Type B pancreatic cell (in vitro differentiated cells): ENCODE data around the gene SEMA5A. TPM values are rescaled to one million over a fixed set of nuclear protein-coding genes. Genes with fewer than 3 reads are reported as not detected.

Source experiments
- DNase-seq: peaks from one replicate; pipeline ENCODE4 v3.0.0; 2021; ENCODE audit warnings: mixed read lengths; ENCODE audit not compliant: unreplicated experiment; ENCODE audit errors: extremely low spot score
- H3K27ac Mint-ChIP-seq: 2 replicates; pipeline ENCODE4 v1.8.0; 2021; ENCODE audit warnings: mild to moderate bottlenecking, mixed read lengths
- H3K27me3 Mint-ChIP-seq: 2 replicates; pipeline ENCODE4 v1.8.0; 2021; ENCODE audit warnings: mixed read lengths
- H3K36me3 Mint-ChIP-seq: 2 replicates; pipeline ENCODE4 v1.8.0; 2021; ENCODE audit warnings: mixed read lengths
- H3K4me1 Mint-ChIP-seq: one replicate; pipeline ENCODE4 v1.8.0; 2021; ENCODE audit warnings: mixed read lengths; ENCODE audit not compliant: unreplicated experiment
- H3K4me3 Mint-ChIP-seq: 2 replicates; pipeline ENCODE4 v1.8.0; 2021; ENCODE audit warnings: mild to moderate bottlenecking, mixed read lengths
- H3K9me3 Mint-ChIP-seq: 2 replicates; pipeline ENCODE4 v1.8.0; 2021; ENCODE audit warnings: mixed read lengths
- microRNA-seq: library from miRNA; unstranded; fragments of <30 nt; microRNA quantifications from one replicate; pipeline ENCODE4, GENCODE V29; 2020
- total RNA-seq: library from RNA; stranded (reverse); gene quantifications from 2 replicates; pipeline ENCODE4 v1.2.1, GENCODE V29; 2021; ENCODE audit warnings: low replicate concordance
- TF ChIP-seq, protein P1 (sequence below): fragments of 200-600 bp; sonication (generic); conservative IDR thresholded peaks from 2 replicates; pipeline ENCODE4 v1.5.0; 2021; ENCODE audit warnings: antibody characterized with exemption, mild to moderate bottlenecking

Gene SEMA5A
- total RNA-seq, 1 donor from 2014 or later, result 92.9 TPM

DNA sequence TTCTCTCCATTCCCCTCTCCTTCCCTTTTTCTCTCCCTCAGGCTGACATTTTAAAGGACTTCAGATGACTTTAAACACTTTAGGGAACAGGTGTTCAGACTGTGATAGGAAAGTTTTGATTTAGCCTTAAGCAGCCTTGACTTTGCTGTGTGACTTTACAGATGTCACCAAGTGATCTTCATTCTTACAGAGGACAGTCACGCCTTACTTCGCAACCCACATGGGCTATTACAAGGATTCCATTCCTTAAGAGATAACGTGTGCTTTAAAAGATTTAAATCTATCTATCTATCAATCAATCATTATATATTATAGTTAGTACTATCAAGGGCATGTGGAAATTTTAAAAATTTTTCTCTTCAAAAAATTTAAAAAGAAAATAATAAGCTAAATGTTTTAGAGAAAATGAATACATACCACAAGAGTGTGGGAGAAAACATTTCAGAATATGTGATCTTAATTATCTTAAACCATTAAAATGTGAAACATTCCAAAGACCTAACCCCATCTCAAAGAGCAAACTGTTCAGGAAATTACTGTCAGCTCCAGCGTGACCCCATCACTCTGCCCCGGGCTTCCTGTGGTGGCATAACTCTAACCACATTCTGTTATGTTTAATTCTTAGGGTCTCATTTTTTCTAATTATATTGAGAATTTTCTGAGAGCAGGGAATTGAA, 530.5 kb downstream of the SEMA5A start:
- DNase-seq, result no peak
- Mint-ChIP-seq H3K27me3 (peaks cover 3% of the 10 kb centered on the region), H3K9me3 (no peaks in the 10 kb centered on the region), H3K27ac (no peak overlapping the region), H3K4me3 (no peak overlapping the region), H3K36me3 (no peaks in the 10 kb centered on the region), H3K4me1 (peaks cover 17% of the 10 kb centered on the region)
- TF ChIP-seq, protein P1, sequence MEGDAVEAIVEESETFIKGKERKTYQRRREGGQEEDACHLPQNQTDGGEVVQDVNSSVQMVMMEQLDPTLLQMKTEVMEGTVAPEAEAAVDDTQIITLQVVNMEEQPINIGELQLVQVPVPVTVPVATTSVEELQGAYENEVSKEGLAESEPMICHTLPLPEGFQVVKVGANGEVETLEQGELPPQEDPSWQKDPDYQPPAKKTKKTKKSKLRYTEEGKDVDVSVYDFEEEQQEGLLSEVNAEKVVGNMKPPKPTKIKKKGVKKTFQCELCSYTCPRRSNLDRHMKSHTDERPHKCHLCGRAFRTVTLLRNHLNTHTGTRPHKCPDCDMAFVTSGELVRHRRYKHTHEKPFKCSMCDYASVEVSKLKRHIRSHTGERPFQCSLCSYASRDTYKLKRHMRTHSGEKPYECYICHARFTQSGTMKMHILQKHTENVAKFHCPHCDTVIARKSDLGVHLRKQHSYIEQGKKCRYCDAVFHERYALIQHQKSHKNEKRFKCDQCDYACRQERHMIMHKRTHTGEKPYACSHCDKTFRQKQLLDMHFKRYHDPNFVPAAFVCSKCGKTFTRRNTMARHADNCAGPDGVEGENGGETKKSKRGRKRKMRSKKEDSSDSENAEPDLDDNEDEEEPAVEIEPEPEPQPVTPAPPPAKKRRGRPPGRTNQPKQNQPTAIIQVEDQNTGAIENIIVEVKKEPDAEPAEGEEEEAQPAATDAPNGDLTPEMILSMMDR, result no peak

DNA sequence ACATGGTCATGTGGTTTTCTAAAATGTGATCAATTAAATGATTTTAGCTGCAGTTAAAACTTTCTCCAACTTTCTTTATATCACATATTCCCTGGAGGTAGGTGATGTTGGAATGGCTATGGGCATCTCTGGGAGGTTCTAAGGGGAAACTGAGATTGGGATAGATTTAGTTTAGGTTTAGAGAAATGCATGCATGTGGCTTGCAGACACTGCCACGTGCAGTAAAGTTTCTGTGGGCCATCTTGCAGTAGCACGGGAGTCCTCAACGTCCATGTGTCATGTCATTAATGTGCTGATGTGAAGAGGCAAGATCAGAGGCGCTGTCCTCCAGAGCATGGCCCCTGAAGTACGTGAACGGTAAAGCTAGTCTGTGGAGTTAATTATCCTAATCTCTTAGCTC, 532.7 kb downstream of the SEMA5A start:
- Mint-ChIP-seq H3K4me1 (peaks cover 17% of the 10 kb centered on the region), H3K4me3 (no peak overlapping the region), H3K9me3 (peaks cover under 1% of the 10 kb centered on the region), H3K27me3 (peaks cover 11% of the 10 kb centered on the region), H3K27ac (no peak overlapping the region), H3K36me3 (no peaks in the 10 kb centered on the region)
- no peak for DNase-seq
- TF ChIP-seq, protein P1, result no peak

DNA sequence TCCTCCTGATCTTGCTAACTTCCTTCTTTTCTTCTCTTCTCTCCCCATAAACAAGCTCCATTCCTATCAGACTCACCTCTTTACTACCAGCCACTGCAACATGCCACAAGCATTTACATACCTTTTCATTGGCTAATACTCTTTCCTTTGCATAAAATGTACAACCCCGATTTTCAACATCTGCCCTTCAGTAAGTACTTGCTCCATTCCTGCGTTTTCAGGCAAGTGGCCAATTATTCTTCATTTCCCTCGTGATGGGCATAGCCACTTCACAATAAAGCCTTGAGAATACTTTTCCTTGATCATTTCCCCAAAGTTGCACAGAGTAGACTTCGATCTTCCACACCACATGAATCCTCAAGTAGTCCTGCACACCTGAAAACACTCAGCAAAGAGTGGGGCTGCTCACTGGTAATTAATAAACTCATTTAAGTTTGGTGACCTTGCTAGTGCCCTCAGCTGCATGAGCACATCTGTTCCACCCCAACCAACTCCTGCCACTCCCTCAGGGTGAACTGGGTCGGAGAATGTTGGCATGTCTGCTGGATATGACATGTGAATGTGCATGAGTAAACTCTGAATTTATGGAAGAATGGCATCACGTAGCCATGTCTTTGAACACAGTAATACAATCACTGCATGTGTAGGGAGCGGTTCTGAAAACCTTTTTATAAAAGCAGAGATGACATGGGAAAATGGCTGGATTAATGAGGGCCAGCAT, 535.8 kb downstream of the SEMA5A start:
- H3K4me1 Mint-ChIP-seq, result peaks cover 2% of the 10 kb centered on the region
- no peak overlapping the region for H3K27ac Mint-ChIP-seq
- TF ChIP-seq, protein P1, result no peak
- H3K27me3 Mint-ChIP-seq, result peaks cover 16% of the 10 kb centered on the region
- H3K36me3 Mint-ChIP-seq, result no peaks in the 10 kb centered on the region
- no peak overlapping the region for H3K4me3 Mint-ChIP-seq
- DNase-seq, result no peak
- peaks cover 6% of the 10 kb centered on the region for H3K9me3 Mint-ChIP-seq

DNA sequence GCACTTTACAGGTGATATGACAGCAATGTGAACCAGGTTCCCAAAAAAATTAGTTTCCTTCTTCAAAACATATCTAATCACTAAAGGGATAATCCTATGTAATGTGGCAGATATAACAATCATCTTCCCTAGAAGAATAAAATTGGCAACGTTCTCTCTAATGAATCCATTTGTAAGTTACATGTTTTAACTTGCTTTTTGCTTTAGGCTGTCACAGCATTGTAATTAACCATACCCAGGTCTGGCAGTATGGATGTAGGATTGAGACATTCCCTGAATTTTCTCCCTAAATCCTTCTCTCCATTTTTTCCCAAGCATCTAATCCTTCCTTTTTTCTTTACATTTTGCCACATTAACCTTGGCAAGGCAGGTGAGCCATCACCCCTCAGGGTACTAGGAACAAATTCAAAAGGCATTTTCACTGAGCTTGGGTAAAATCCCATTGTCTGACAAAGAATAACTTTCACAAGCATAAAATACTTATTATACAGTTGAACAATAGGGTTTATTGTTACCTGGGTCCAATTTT, 548.3 kb downstream of the SEMA5A start:
- Mint-ChIP-seq H3K9me3 (no peaks in the 10 kb centered on the region), H3K27ac (no peak overlapping the region), H3K4me1 (peaks cover 4% of the 10 kb centered on the region), H3K27me3 (no peaks in the 10 kb centered on the region), H3K36me3 (no peaks in the 10 kb centered on the region), H3K4me3 (no peak overlapping the region)
- TF ChIP-seq, protein P1, result no peak
- DNase-seq, result no peak

DNA sequence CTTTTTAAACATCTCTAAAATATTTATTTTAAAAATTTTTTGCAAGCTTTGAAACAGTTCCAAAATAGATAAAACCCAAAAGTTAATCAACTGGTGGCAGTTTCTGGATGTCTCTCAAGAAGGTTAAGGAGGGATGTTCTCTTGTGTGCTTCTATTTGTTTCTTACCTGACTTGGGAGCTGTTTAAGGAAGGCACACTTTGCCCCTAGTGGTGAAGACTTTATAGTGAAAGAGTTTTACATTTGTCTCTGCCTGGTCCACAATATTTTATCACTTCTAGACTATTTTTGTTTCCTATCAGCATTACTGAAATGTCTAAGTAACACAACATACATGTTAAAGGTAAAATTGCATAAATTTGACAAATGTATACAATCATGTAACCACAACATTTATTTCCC, 552.8 kb downstream of the SEMA5A start:
- TF ChIP-seq, protein P1, result peak; percentile 73
- no peaks in the 10 kb centered on the region for H3K9me3 Mint-ChIP-seq
- H3K27me3 Mint-ChIP-seq, result no peaks in the 10 kb centered on the region
- H3K4me3 Mint-ChIP-seq, result no peak overlapping the region
- H3K36me3 Mint-ChIP-seq, result no peaks in the 10 kb centered on the region
- H3K4me1 Mint-ChIP-seq, result no peaks in the 10 kb centered on the region
- no peak for DNase-seq
- H3K27ac Mint-ChIP-seq, result no peak overlapping the region

Small RNA genes lying within 50 kb of the gene (microRNA-seq; reads per million reads assigned to microRNA genes)
- 9.4 reads per million, percentile 31 among the genes with 10 or more reads in this experiment for gene MIR4636

Other genes starting within 250 kb of the SEMA5A start
- not detected in 2 replicates for gene TAS2R1, start 84.3 kb upstream of the SEMA5A start, total RNA-seq